NCI-H460 (cell line): Measurements from ENCODE around the gene LDLRAP1. TPM values are rescaled to one million over a fixed set of nuclear protein-coding genes. Genes with fewer than 3 reads are reported as not detected.
"Not testable (repeated sequence)": the region's sequence is repeated elsewhere in the genome, so short reads cannot be mapped to it uniquely, and the experiment has no call there.

Source experiments
- DNase-seq: peaks from one replicate; pipeline ENCODE4 v3.0.0-alpha.2; 2016; ENCODE audit warnings: low read depth; ENCODE audit errors: extremely low read depth
- total RNA-seq: library from RNA; depleted of rRNA; stranded (reverse); fragments of >200 nt; shearing (Covaris generic); gene quantifications from 2 replicates; pipeline ENCODE4 v1.2.3, GENCODE V29; 2014

The LDLRAP1 gene
- total RNA-seq, 1 experiment from 2014 or later, result 8.4 TPM

GRCh38 chr1:25598879-25599278 is 55.5 kb downstream of the LDLRAP1 start:
- DNase-seq, result no peak

- DNase-seq, result no peak
These were observed 56.7 kb downstream of the LDLRAP1 start for GRCh38 chr1:25599969-25600610.

- DNase-seq, result not testable (repeated sequence)
These were observed 57.7 kb downstream of the LDLRAP1 start for GRCh38 chr1:25600971-25601699.

GRCh38 chr1:25603779-25604538 is 60.6 kb downstream of the LDLRAP1 start:
- not testable (repeated sequence) for DNase-seq

GRCh38 chr1:25607123-25607522 is 63.7 kb downstream of the LDLRAP1 start:
- no peak for DNase-seq

- peak; percentile 61 for DNase-seq
These were observed 65.2 kb downstream of the LDLRAP1 start for GRCh38 chr1:25608488-25609178.

- DNase-seq, result no peak
These were observed 66.5 kb downstream of the LDLRAP1 start for GRCh38 chr1:25609921-25610320.

- DNase-seq, result no peak
These were observed 67.6 kb downstream of the LDLRAP1 start for GRCh38 chr1:25610822-25611630.

- DNase-seq, result no peak
These were observed 68.4 kb downstream of the LDLRAP1 start for GRCh38 chr1:25611843-25612242.

- DNase-seq, result no peak
These were observed 69.0 kb downstream of the LDLRAP1 start for GRCh38 chr1:25612421-25612820.

- no peak for DNase-seq
These were observed 69.7 kb downstream of the LDLRAP1 start for GRCh38 chr1:25613091-25613490.

GRCh38 chr1:25614501-25615171 is 71.2 kb downstream of the LDLRAP1 start:
- DNase-seq, result no peak

- DNase-seq, result no peak
These were observed 71.8 kb downstream of the LDLRAP1 start for GRCh38 chr1:25615172-25615541.

- no peak for DNase-seq
These were observed 72.2 kb downstream of the LDLRAP1 start for GRCh38 chr1:25615563-25616094.

GRCh38 chr1:25616095-25616986 is 72.9 kb downstream of the LDLRAP1 start, which contains the start of gene MAN1C1:
TSS of gene MAN1C1 (plus strand) at chr1:25616791. CDS start at chr1:25617798, 1,007 bp downstream.
- peak; percentile 63 for DNase-seq

- DNase-seq, result no peak
These were observed 73.7 kb downstream of the LDLRAP1 start for GRCh38 chr1:25616987-25617624.

- DNase-seq, result no peak
These were observed 74.4 kb downstream of the LDLRAP1 start for GRCh38 chr1:25617625-25618432.
